HCT116 (cell line): Measurements from ENCODE around the gene GNA15. TPM values are rescaled to one million over a fixed set of nuclear protein-coding genes. Genes with fewer than 3 reads are reported as not detected.

Source experiments
- ATAC-seq: fragments of 200-7000 bp; cut with Tn5 transposase; 2 replicates; pipeline ENCODE4 v1.9.1; 2020; ENCODE audit warnings: mild to moderate bottlenecking, moderate library complexity
- BruUV-seq: library from RNA; stranded (reverse); fragments of 400-500 nt; replicated peaks from 2 replicates; lab custom pipeline; 2021; lab: Mats Ljungman, UMichigan
- CTCF ChIA-PET: fragments of 300-600 bp; sonication (Branson Sonifier 250); formaldehyde crosslinking; loops from one replicate; lab custom pipeline; 2021; ENCODE audit warnings: antibody characterized with exemption; lab: Charles Lee
- POLR2A ChIA-PET: fragments of 300-600, 350-600 bp; sonication (Branson Sonifier 250); formaldehyde crosslinking; loops from one replicate; lab custom pipeline; 2021; ENCODE audit warnings: antibody characterized with exemption; lab: Charles Lee
- RAD21 ChIA-PET, 2 experiments: fragments of 300-600 bp; sonication (Branson Sonifier 250); formaldehyde crosslinking; loops; one replicate each; lab custom pipeline; 2023; ENCODE audit warnings: low total read pairs in 2 of 2; ENCODE audit not compliant: uncharacterized antibody in 2 of 2, unreplicated experiment in 2 of 2, low non-redundant PET in 1 of 2; lab: Charles Lee
- DNase-seq: peaks from one replicate; pipeline ENCODE4 v3.0.0-alpha.2; 2010; ENCODE audit warnings: low read depth, low spot score
- H2AFZ ChIP-seq: fragments of 200-600 bp; shearing (Covaris generic), sonication (generic); 2 replicates; pipeline ENCODE4 v1.6.1; 2017; ENCODE audit warnings: low read depth, mixed run types, mixed read lengths, antibody characterized with exemption, low read length; ENCODE audit not compliant: poor library complexity, severe bottlenecking
- H3K27ac ChIP-seq: 2 replicates; pipeline ENCODE4 v1.5.1; 2012; ENCODE audit warnings: low read depth, low read length
- H3K27me3 ChIP-seq: fragments of 200-600 bp; sonication (generic); 2 replicates; pipeline ENCODE4 v1.6.1; 2016; ENCODE audit warnings: mixed run types, low read length, mixed read lengths; ENCODE audit not compliant: insufficient read depth
- H3K36me3 ChIP-seq, 2 experiments: fragments of 200-500 bp in 1 of 2; fragments of 200-600 bp in 1 of 2; sonication (Bioruptor generic) in 1 of 2; sonication (generic) in 1 of 2; 2 replicates each; pipeline versions ENCODE4 v1.5.1 to v1.6.1; 2014 to 2016; ENCODE audit warnings: low read length in 2 of 2, inconsistent platforms in 1 of 2, mixed read lengths in 1 of 2, mixed run types in 1 of 2; ENCODE audit not compliant: insufficient read depth in 2 of 2, control insufficient read depth in 1 of 2
- H3K4me1 ChIP-seq, 2 experiments: fragments of 200-600 bp in 1 of 2; sonication (generic) in 1 of 2; 2 replicates each; pipeline versions ENCODE4 v1.5.1 to v1.6.1; 2012 to 2017; ENCODE audit warnings: low read length in 2 of 2, inconsistent platforms in 1 of 2, mild to moderate bottlenecking in 1 of 2, mixed read lengths in 1 of 2, mixed run types in 1 of 2, moderate library complexity in 1 of 2; ENCODE audit not compliant: insufficient read depth in 2 of 2, control insufficient read depth in 1 of 2
- H3K4me2 ChIP-seq: fragments of 200-600 bp; sonication (generic); 2 replicates; pipeline ENCODE4 v1.6.1; 2017; ENCODE audit warnings: mixed run types, low read length, mixed read lengths
- H3K4me3 ChIP-seq, 2 experiments: fragments of 200-600 bp in 1 of 2; sonication (generic) in 1 of 2; replicated peaks in 1 of 2; 2 replicates each; pipeline ENCODE4 v1.5.1; 2011 to 2016; ENCODE audit warnings: low read length in 2 of 2, control low read depth in 1 of 2, low read depth in 1 of 2, mild to moderate bottlenecking in 1 of 2, mixed read lengths in 1 of 2, mixed run types in 1 of 2
- H3K79me2 ChIP-seq: fragments of 200-600 bp; sonication (generic); 2 replicates; pipeline ENCODE4 v1.6.1; 2017; ENCODE audit warnings: mild to moderate bottlenecking, mixed run types, low read length, moderate library complexity, mixed read lengths; ENCODE audit not compliant: insufficient read depth
- H3K9ac ChIP-seq: fragments of 200-600 bp; sonication (generic); 2 replicates; pipeline ENCODE4 v1.6.1; 2016; ENCODE audit warnings: low read length, mixed read lengths
- H3K9me2 ChIP-seq: fragments of 200-600 bp; sonication (generic), shearing (Covaris generic); 2 replicates; pipeline ENCODE4 v1.6.1; 2017; ENCODE audit warnings: mixed run types, mild to moderate bottlenecking, moderate library complexity; ENCODE audit not compliant: insufficient read depth
- H3K9me3 ChIP-seq, 2 experiments: fragments of 200-500 bp in 1 of 2; fragments of 200-600 bp in 1 of 2; sonication (Bioruptor generic) in 1 of 2; sonication (generic) in 1 of 2; 2 replicates each; pipeline ENCODE4 v1.6.1; 2014 to 2017; ENCODE audit warnings: low read length in 2 of 2, mixed read lengths in 2 of 2, inconsistent platforms in 1 of 2, low read depth in 1 of 2, mild to moderate bottlenecking in 1 of 2, mixed run types in 1 of 2, moderate library complexity in 1 of 2; ENCODE audit not compliant: control insufficient read depth in 1 of 2, insufficient read depth in 1 of 2
- H4K20me1 ChIP-seq: fragments of 200-600 bp; sonication (generic), shearing (Covaris generic); 2 replicates; pipeline ENCODE4 v1.6.1; 2017; ENCODE audit warnings: mixed run types, mild to moderate bottlenecking, moderate library complexity; ENCODE audit not compliant: insufficient read depth
- CBX3 ChIP-seq: IDR thresholded peaks from 2 replicates; pipeline ENCODE4 v1.6.1; 2012; ENCODE audit warnings: low read depth
- CEBPB ChIP-seq: IDR thresholded peaks from 2 replicates; pipeline ENCODE4 v1.6.1; 2012; ENCODE audit warnings: low read depth
- EZH2 ChIP-seq: fragments of 200-600 bp; sonication (generic); IDR thresholded peaks from 2 replicates; pipeline ENCODE4 v1.6.1; 2017; ENCODE audit warnings: antibody characterized with exemption, mixed run types
- EZH2phosphoT487 ChIP-seq: fragments of 200-600 bp; IDR thresholded peaks from 2 replicates; pipeline ENCODE4 v1.6.1; 2018; ENCODE audit warnings: antibody characterized with exemption, borderline replicate concordance
- MAX ChIP-seq: IDR thresholded peaks from 2 replicates; pipeline ENCODE4 v1.6.1; 2012
- YY1 ChIP-seq: IDR thresholded peaks from 2 replicates; pipeline ENCODE4 v1.6.1; 2011; ENCODE audit warnings: low read length, low read depth, moderate library complexity, mild to moderate bottlenecking; ENCODE audit not compliant: insufficient replicate concordance; ENCODE audit errors: extremely low read depth
- ZBTB33 ChIP-seq: IDR thresholded peaks from 2 replicates; pipeline ENCODE4 v1.6.1; 2011; ENCODE audit warnings: mild to moderate bottlenecking, low read length, moderate library complexity; ENCODE audit not compliant: insufficient replicate concordance; ENCODE audit errors: extremely low read depth
- intact Hi-C: fragments of 100-400 bp; cut with micrococcal nuclease; formaldehyde crosslinking; loops from 2 replicates; pipeline ENCODE4 v1.10.0; 2022
- total RNA-seq: library from RNA; stranded (reverse); gene quantifications from one replicate; pipeline ENCODE4 v1.2.1, GENCODE V29; 2021; ENCODE audit not compliant: unreplicated experiment
- TF ChIP-seq, protein P1 (sequence below): IDR thresholded peaks from 2 replicates; pipeline ENCODE4 v1.6.1; 2012; ENCODE audit warnings: low read depth

GNA15 gene
- total RNA-seq, 1 experiment from 2014 or later = 1.5 TPM

DNA sequence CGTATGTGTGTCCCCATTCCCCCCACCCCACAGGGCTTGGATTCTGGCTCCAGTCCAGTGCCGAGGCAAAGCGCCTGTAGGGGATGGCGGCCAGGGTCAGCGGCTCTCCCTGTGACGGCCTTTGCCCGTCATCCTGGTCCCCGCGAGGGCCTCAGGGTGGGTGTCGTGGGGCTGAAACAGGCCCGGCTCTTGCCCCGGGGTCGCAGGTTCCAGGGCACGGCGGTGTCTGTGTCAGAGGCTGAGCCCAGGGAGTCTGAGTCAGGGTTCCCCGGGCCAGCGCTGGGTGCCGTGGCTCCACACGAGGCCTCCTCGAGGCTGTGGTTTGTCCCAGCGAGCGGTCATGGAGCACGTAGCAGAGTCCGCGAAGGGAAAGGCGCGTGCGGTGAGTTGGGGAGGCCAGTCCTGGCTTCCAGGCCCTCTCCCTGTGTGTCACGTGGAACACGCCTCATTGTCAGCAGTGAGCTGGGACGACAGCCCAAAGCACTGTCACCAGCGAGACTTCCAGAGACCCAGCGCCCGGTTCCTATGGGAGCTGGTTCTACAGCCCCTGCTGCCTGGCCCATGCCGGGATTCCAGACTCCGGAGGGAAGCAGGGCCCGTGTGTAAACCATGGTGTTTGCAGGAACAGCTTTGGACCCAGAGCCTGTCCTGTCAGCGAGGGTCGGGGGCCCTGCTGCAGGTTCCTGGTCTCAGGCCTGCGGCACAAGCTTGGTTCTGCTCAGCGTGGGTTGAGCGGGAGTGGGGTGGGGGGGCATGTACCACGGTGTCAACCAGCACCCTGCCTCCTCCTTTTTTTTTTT, 63.3 kb downstream of the GNA15 start:
- Histone ChIP-seq H3K79me2 (peaks cover 19% of the 10 kb centered on the region; the same call in 1 of the 2 replicates), H3K4me1 (no peaks in the 10 kb centered on the region), H3K27ac (no peak overlapping the region), H3K36me3 (peaks cover 13 to 30% of the 10 kb centered on the region in 2 experiments; a peak in 3 of 4 replicates), H3K9me3 (no peaks in the 10 kb centered on the region), H2AFZ (no peak overlapping the region), H3K9me2 (no peaks in the 10 kb centered on the region), H3K4me2 (no peak overlapping the region), H3K4me3 (no peak overlapping the region), H3K27me3 (no peaks in the 10 kb centered on the region), H4K20me1 (no peaks in the 10 kb centered on the region)
- DNase-seq (no peak), ATAC-seq (no peak)
- ChIA-PET POLR2A (no interaction called here), CTCF (no interaction called here)
- no TSS peak for BruUV-seq
- intact Hi-C loops = no loop called here
- no peak for TF ChIP-seq MAX
- TF ChIP-seq, all 23 proteins: peak for 0
- H3K9ac ChIP-seq = no peak overlapping the region
- RAD21 ChIA-PET = no interaction called here

DNA sequence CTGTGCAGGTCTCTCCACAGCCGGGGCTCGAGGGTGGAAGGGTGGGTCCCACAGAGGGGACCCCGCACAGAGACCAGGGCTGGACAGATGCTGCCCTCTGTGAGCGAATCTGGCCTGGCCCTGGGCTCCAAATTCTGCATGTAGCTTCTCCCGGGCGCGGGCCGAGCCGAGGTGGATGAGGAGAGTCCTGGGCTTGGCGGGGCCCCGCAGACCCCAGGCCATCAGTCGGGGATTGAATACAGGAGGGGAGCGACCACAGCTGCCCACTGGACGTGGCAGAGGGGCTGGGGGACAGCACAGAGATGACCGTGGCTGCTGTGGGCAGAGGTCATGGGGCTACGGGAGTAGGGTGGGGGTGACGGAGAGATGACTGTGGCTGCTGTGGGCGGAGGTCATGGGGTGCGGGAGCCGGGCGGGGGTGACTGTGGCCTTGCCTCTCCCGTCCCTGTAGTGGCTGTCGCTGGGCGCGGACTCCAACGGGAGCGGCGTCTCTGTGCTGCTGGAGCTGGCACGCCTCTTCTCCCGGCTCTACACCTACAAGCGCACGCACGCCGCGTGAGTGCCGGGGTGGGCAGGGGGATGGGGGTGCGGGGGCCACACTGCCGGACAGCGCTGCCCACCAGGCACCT, 65.4 kb downstream of the GNA15 start:
- Histone ChIP-seq H4K20me1 (no peaks in the 10 kb centered on the region), H3K4me2 (no peak overlapping the region), H3K4me3 (no peak overlapping the region), H3K9me2 (no peaks in the 10 kb centered on the region), H3K27me3 (no peaks in the 10 kb centered on the region), H3K36me3 (peaks cover 12 to 35% of the 10 kb centered on the region in 2 experiments; a peak in 2 of 4 replicates), H3K4me1 (no peaks in the 10 kb centered on the region), H2AFZ (no peak overlapping the region), H3K9me3 (no peaks in the 10 kb centered on the region), H3K9ac (no peak overlapping the region), H3K79me2 (peaks cover under 1% of the 10 kb centered on the region; the same call in 1 of the 2 replicates), H3K27ac (no peak overlapping the region)
- no peak for ATAC-seq
- ChIA-PET POLR2A (no interaction called here), RAD21 (no interaction called here), CTCF (no interaction called here)
- BruUV-seq = no TSS peak
- no peak for DNase-seq
- intact Hi-C loops = no loop called here
- TF ChIP-seq EZH2phosphoT487 = no peak
- no peak for TF ChIP-seq YY1
- TF ChIP-seq CBX3 = no peak
- TF ChIP-seq, protein P1, sequence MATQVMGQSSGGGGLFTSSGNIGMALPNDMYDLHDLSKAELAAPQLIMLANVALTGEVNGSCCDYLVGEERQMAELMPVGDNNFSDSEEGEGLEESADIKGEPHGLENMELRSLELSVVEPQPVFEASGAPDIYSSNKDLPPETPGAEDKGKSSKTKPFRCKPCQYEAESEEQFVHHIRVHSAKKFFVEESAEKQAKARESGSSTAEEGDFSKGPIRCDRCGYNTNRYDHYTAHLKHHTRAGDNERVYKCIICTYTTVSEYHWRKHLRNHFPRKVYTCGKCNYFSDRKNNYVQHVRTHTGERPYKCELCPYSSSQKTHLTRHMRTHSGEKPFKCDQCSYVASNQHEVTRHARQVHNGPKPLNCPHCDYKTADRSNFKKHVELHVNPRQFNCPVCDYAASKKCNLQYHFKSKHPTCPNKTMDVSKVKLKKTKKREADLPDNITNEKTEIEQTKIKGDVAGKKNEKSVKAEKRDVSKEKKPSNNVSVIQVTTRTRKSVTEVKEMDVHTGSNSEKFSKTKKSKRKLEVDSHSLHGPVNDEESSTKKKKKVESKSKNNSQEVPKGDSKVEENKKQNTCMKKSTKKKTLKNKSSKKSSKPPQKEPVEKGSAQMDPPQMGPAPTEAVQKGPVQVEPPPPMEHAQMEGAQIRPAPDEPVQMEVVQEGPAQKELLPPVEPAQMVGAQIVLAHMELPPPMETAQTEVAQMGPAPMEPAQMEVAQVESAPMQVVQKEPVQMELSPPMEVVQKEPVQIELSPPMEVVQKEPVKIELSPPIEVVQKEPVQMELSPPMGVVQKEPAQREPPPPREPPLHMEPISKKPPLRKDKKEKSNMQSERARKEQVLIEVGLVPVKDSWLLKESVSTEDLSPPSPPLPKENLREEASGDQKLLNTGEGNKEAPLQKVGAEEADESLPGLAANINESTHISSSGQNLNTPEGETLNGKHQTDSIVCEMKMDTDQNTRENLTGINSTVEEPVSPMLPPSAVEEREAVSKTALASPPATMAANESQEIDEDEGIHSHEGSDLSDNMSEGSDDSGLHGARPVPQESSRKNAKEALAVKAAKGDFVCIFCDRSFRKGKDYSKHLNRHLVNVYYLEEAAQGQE = no peak
- TF ChIP-seq CEBPB = no peak
- TF ChIP-seq ZBTB33 = no peak
- no peak for TF ChIP-seq EZH2
